Transverse colon (tissue), 4 donors: Measurements from ENCODE around the gene ALKBH2.

Experiments used
- EP300 ChIP-seq: sonication (generic); formaldehyde crosslinking; IDR thresholded peaks from one replicate; pipeline ENCODE4 v1.6.1; 2017; ENCODE audit warnings: antibody characterized with exemption, low read depth
- POLR2AphosphoS5 ChIP-seq, 3 donors: sonication (generic); formaldehyde crosslinking; IDR thresholded peaks; one replicate each; pipeline ENCODE4 v1.6.1; 2016; ENCODE audit warnings: antibody characterized with exemption in 3 of 3
- TF ChIP-seq, protein P1 (sequence below), 5 experiments: fragments of 200-600 bp in 3 of 5; fragments of 450-650 bp in 2 of 5; sonication (generic) in 3 of 5; IDR thresholded peaks; 1 replicate in 2 of 5; 2 replicates in 3 of 5; pipeline ENCODE4 v1.5.1; 2016 to 2017; ENCODE audit warnings: antibody characterized with exemption in 5 of 5, inconsistent platforms in 3 of 5, mild to moderate bottlenecking in 2 of 5, moderate library complexity in 1 of 5

DNA sequence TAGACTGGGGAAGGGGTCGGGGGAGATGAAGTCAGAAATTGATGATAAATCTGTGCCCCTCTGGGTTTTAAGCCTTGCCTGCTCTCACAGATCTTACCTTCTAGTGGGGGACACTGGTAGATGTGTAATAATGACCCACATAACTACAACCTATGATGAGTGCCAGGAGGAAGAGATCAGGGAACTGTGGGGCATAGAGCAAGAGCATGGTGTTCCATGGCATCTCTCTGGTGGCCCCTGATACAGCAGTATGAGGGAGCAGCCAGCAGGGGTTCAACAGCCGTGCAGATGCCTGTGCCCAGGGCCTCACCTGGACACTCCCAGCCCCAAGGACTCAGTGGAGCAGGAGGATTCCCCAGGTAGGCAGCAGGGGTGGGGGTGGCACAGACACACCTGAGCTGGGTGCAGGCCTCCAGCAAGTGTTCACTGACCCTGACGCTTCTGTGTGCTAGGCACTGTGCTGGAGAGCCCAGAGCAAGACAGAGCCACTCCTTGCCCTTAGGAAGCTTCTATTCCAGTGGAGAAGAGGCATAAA is 28.1 kb upstream of the ALKBH2 start:
- TF ChIP-seq EP300 (no peak), POLR2AphosphoS5 (IDR thresholded peaks at IDR 0.05) (no peak)
- TF ChIP-seq, protein P1, sequence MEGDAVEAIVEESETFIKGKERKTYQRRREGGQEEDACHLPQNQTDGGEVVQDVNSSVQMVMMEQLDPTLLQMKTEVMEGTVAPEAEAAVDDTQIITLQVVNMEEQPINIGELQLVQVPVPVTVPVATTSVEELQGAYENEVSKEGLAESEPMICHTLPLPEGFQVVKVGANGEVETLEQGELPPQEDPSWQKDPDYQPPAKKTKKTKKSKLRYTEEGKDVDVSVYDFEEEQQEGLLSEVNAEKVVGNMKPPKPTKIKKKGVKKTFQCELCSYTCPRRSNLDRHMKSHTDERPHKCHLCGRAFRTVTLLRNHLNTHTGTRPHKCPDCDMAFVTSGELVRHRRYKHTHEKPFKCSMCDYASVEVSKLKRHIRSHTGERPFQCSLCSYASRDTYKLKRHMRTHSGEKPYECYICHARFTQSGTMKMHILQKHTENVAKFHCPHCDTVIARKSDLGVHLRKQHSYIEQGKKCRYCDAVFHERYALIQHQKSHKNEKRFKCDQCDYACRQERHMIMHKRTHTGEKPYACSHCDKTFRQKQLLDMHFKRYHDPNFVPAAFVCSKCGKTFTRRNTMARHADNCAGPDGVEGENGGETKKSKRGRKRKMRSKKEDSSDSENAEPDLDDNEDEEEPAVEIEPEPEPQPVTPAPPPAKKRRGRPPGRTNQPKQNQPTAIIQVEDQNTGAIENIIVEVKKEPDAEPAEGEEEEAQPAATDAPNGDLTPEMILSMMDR (IDR thresholded peaks at IDR 0.05): no peak
